ENCODE measurements around the gene TBC1D5.
"Not testable (repeated sequence)": the region's sequence is repeated elsewhere in the genome, so short reads cannot be mapped to it uniquely, and the experiment has no call there.

DNA sequence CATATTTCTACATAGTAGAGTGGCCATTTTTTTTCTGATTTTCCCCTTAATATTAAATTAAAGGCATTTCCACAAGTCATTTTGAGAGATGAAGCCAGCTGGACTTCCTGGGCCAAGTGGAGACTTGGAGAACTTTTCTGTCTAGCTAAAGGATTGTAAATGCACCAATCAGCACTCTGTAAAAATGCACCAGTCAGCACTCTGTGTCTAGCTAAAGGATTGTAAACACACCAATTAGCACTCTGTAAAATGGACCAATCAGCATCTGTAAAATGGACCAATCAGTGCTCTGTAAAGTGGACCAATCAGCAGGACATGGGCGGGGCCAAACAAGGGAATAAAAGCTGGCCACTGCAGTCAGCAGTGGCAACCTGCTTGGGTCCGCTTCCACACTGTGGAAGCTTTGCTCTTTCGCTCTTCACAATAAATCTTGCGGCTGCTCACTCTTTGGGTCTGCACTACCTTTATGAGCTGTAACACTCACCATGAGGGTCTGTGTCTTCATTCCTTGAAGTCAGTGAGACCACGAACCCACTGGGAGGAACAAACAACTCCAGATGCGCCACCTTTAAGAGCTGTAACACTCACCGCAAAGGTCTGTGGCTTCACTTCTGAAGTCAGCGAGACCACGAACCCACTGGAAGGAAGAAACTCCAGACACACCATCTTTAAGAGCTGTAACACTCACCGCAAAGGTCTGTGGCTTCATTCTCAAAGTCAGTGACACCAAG lies 31.9 kb upstream of the TBC1D5 start:
- TF ChIP-seq, protein P1, sequence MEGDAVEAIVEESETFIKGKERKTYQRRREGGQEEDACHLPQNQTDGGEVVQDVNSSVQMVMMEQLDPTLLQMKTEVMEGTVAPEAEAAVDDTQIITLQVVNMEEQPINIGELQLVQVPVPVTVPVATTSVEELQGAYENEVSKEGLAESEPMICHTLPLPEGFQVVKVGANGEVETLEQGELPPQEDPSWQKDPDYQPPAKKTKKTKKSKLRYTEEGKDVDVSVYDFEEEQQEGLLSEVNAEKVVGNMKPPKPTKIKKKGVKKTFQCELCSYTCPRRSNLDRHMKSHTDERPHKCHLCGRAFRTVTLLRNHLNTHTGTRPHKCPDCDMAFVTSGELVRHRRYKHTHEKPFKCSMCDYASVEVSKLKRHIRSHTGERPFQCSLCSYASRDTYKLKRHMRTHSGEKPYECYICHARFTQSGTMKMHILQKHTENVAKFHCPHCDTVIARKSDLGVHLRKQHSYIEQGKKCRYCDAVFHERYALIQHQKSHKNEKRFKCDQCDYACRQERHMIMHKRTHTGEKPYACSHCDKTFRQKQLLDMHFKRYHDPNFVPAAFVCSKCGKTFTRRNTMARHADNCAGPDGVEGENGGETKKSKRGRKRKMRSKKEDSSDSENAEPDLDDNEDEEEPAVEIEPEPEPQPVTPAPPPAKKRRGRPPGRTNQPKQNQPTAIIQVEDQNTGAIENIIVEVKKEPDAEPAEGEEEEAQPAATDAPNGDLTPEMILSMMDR (IDR thresholded peaks at IDR 0.05), result not testable (repeated sequence)
- TF ChIP-seq POLR2A (IDR thresholded peaks at IDR 0.05), result not testable (repeated sequence)
